GM10847 (cell line): Measurements from ENCODE around the gene TSSK3.
A peak's percentile ranks its signal among the peaks of the same experiment; 100 is the strongest.

ENCODE experiments used
- POLR2A ChIP-seq: IDR thresholded peaks from 2 replicates; pipeline ENCODE4 v1.6.1; 2011; ENCODE audit not compliant: insufficient read length; ENCODE audit errors: extremely low read depth

Gene TSSK3

GRCh38 chr1:32372149-32372756, 9.9 kb downstream of the TSSK3 start:
- TF ChIP-seq POLR2A = no peak

GRCh38 chr1:32373996-32374592, 11.8 kb downstream of the TSSK3 start:
- TF ChIP-seq POLR2A = no peak

- no peak for TF ChIP-seq POLR2A
These were observed 13.9 kb downstream of the TSSK3 start for GRCh38 chr1:32376199-32376598.

- no peak for TF ChIP-seq POLR2A
These were observed 15.3 kb downstream of the TSSK3 start for GRCh38 chr1:32377541-32378220.

GRCh38 chr1:32380057-32380456, 17.7 kb downstream of the TSSK3 start:
- no peak for TF ChIP-seq POLR2A

- no peak for TF ChIP-seq POLR2A
These were observed 24.5 kb downstream of the TSSK3 start for GRCh38 chr1:32386676-32387392.

GRCh38 chr1:32388641-32389040, 26.3 kb downstream of the TSSK3 start:
- TF ChIP-seq POLR2A = no peak

- TF ChIP-seq POLR2A = no peak
These were observed 28.8 kb downstream of the TSSK3 start for GRCh38 chr1:32390904-32391870.

- TF ChIP-seq POLR2A = no peak
These were observed 30.0 kb downstream of the TSSK3 start for GRCh38 chr1:32392325-32392724.

GRCh38 chr1:32393136-32393535, 30.8 kb downstream of the TSSK3 start:
- no peak for TF ChIP-seq POLR2A

GRCh38 chr1:32393832-32394140, 31.4 kb downstream of the TSSK3 start:
- no peak for TF ChIP-seq POLR2A

GRCh38 chr1:32394141-32394889, 32.0 kb downstream of the TSSK3 start, which contains the start of gene BSDC1:
BSDC1 (minus strand) TSS chr1:32394441; CDS start chr1:32394414, 27 bp downstream.
- peak; percentile 76 for TF ChIP-seq POLR2A

GRCh38 chr1:32394890-32395432, 32.6 kb downstream of the TSSK3 start:
- TF ChIP-seq POLR2A = no peak

GRCh38 chr1:32398401-32398800, 36.1 kb downstream of the TSSK3 start:
- no peak for TF ChIP-seq POLR2A
